ENCODE measurements around the gene SAMD4A.

DNA sequence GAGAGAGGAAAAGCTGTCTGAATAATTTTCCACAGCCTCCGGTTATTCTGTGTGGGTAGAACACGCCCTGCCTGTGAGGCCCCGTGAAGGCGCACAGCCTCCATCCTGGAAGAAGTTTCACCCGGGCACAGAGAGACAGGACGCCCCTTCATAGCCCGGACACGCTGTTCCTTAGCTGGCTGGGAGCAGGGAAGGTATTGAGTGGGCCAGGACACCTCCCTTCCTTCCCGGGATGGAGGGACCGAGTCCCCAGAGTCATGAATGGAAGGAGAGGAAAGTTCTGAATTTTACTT lies 200.2 kb downstream of the SAMD4A start:
- TF ChIP-seq YY1 (IDR thresholded peaks at IDR 0.05; ENCODE audit: insufficient read depth, insufficient read length) (no peak), ZNF274 (IDR thresholded peaks at IDR 0.05; ENCODE audit: low read depth, low read length) (no peak)
